ENCODE measurements around the gene C4orf17.

DNA sequence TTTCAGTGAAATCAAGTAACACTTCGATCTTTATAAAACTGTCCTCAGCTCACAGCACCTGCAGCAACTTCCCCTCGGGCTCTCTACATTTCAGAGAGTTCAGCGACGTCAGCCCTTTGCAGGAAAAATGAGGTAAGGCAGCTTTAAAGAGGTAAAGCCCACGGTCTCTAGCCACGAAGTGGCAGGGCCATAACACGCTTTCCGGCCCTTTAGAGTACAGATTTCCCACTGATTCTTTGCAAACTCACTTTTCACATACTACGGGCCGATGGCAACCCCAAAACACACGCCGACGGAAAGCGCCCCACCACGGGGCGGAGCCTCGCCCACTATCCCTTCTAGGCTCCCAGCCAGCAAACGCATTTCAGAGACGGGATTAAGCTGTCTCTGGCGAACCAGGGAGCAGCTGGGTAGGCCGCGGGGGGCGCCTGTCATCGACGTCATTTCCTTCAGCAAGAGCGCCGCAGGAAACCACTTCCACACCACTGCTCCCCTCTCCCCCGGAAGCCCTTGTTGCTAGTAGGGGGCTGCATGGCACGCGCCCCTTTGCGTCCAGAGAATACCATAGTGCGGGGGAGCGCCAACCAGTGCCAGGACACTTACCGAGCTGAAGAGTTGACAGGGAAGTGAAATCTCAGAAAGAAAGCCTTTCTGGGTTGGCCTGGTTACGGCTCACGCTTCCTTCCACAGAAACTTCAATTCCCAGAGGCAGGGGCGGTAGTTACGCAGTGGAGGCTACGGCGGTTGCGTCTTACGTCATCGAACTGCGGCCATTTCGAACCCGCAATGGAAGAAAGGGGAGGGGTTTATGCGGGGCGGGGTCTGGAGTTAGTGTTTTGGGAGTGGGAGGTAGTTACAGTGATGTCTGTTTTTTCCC lies 52.7 kb downstream of the C4orf17 start, which contains the start of gene TRMT10A:
- TF ChIP-seq, protein P1, sequence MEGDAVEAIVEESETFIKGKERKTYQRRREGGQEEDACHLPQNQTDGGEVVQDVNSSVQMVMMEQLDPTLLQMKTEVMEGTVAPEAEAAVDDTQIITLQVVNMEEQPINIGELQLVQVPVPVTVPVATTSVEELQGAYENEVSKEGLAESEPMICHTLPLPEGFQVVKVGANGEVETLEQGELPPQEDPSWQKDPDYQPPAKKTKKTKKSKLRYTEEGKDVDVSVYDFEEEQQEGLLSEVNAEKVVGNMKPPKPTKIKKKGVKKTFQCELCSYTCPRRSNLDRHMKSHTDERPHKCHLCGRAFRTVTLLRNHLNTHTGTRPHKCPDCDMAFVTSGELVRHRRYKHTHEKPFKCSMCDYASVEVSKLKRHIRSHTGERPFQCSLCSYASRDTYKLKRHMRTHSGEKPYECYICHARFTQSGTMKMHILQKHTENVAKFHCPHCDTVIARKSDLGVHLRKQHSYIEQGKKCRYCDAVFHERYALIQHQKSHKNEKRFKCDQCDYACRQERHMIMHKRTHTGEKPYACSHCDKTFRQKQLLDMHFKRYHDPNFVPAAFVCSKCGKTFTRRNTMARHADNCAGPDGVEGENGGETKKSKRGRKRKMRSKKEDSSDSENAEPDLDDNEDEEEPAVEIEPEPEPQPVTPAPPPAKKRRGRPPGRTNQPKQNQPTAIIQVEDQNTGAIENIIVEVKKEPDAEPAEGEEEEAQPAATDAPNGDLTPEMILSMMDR (IDR thresholded peaks at IDR 0.05; ENCODE audit: poor library complexity, severe bottlenecking), result peak; percentile 49
- TF ChIP-seq SMC3 (conservative IDR thresholded peaks at IDR 0.05; ENCODE audit: poor library complexity), result peak; percentile 45
- peak; percentile 19 for TF ChIP-seq RAD21 (conservative IDR thresholded peaks at IDR 0.05)
- TF ChIP-seq EP300 (conservative IDR thresholded peaks at IDR 0.05; ENCODE audit: poor library complexity, severe bottlenecking), result peak; percentile 80
- peak; percentile 89 for TF ChIP-seq POLR2AphosphoS5 (IDR thresholded peaks at IDR 0.05)
- no peak for TF ChIP-seq EZH2 (IDR thresholded peaks at IDR 0.05; ENCODE audit: borderline replicate concordance, insufficient read depth, low read length, poor library complexity, severe bottlenecking)
- TF ChIP-seq TAF1 (IDR thresholded peaks at IDR 0.05; ENCODE audit: low read depth), result peak; percentile 78
- TF ChIP-seq, protein P2, sequence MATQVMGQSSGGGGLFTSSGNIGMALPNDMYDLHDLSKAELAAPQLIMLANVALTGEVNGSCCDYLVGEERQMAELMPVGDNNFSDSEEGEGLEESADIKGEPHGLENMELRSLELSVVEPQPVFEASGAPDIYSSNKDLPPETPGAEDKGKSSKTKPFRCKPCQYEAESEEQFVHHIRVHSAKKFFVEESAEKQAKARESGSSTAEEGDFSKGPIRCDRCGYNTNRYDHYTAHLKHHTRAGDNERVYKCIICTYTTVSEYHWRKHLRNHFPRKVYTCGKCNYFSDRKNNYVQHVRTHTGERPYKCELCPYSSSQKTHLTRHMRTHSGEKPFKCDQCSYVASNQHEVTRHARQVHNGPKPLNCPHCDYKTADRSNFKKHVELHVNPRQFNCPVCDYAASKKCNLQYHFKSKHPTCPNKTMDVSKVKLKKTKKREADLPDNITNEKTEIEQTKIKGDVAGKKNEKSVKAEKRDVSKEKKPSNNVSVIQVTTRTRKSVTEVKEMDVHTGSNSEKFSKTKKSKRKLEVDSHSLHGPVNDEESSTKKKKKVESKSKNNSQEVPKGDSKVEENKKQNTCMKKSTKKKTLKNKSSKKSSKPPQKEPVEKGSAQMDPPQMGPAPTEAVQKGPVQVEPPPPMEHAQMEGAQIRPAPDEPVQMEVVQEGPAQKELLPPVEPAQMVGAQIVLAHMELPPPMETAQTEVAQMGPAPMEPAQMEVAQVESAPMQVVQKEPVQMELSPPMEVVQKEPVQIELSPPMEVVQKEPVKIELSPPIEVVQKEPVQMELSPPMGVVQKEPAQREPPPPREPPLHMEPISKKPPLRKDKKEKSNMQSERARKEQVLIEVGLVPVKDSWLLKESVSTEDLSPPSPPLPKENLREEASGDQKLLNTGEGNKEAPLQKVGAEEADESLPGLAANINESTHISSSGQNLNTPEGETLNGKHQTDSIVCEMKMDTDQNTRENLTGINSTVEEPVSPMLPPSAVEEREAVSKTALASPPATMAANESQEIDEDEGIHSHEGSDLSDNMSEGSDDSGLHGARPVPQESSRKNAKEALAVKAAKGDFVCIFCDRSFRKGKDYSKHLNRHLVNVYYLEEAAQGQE (IDR thresholded peaks at IDR 0.05; ENCODE audit: borderline replicate concordance), result peak; percentile 80
